Gastrocnemius medialis (tissue), 4 donors: Measurements from ENCODE around the gene GNAT1. TPM values are rescaled to one million over a fixed set of nuclear protein-coding genes. Genes with fewer than 3 reads are reported as not detected.

ENCODE experiments used
- ATAC-seq, 2 donors: fragments of 150-250 bp; one replicate each; pipeline ENCODE4 v1.9.1; 2016
- DNase-seq, 2 donors: peaks; one replicate each; pipeline ENCODE4 v3.0.0-alpha.2; 2019
- H3K27ac ChIP-seq, 4 donors: fragments of 200-600 bp; sonication (generic); 1 replicate in 1 of 4; 2 replicates in 3 of 4; pipeline ENCODE4 v1.5.1; 2016 to 2018; ENCODE audit warnings: mild to moderate bottlenecking in 2 of 4, moderate library complexity in 1 of 4
- H3K27me3 ChIP-seq, 3 donors: fragments of 200-600 bp; sonication (generic) in 2 of 3; 1 replicate in 1 of 3; 2 replicates in 2 of 3; pipeline versions ENCODE4 v1.5.1 to v1.6.0; 2016 to 2019; ENCODE audit warnings: mild to moderate bottlenecking in 1 of 3, moderate library complexity in 1 of 3
- H3K36me3 ChIP-seq, 2 donors: fragments of 200-600 bp; sonication (generic) in 1 of 2; one replicate each; pipeline ENCODE4 v1.5.1; 2017 to 2018
- H3K4me1 ChIP-seq, 2 donors: fragments of 200-600 bp; sonication (generic) in 1 of 2; one replicate each; pipeline ENCODE4 v1.5.1; 2016 to 2017; ENCODE audit warnings: mild to moderate bottlenecking in 2 of 2
- H3K4me3 ChIP-seq, 4 donors: fragments of 200-600 bp; sonication (generic) in 3 of 4; 1 replicate in 1 of 4; 2 replicates in 3 of 4; pipeline ENCODE4 v1.5.1; 2016 to 2019; ENCODE audit warnings: mild to moderate bottlenecking in 2 of 4
- H3K9me3 ChIP-seq, 3 donors: fragments of 200-600 bp; sonication (generic) in 2 of 3; 1 replicate in 1 of 3; 2 replicates in 2 of 3; pipeline ENCODE4 v1.5.1; 2016 to 2019
- POLR2A ChIP-seq, 2 donors: fragments of 450-650 bp; IDR thresholded peaks; one replicate each; pipeline ENCODE4 v1.6.1; 2017; ENCODE audit warnings: antibody characterized with exemption in 2 of 2, mild to moderate bottlenecking in 2 of 2, moderate library complexity in 2 of 2
- in situ Hi-C, 4 donors: fragments of 200-750 bp; cut with MboI; loops; one replicate each; pipeline versions ENCODE4 v1.15.0 to v1.8.0; 2017; ENCODE audit warnings: low sequenced_read_pairs in 4 of 4
- intact Hi-C: fragments of 100-400 bp; cut with DNase I; formaldehyde crosslinking; loops from one replicate; pipeline ENCODE4 v1.15.1; 2023; ENCODE audit warnings: low total_unique reads
- total RNA-seq, 4 donors: library from RNA; depleted of rRNA; stranded (reverse); fragments of >200 nt; gene quantifications; one replicate each; pipeline versions ENCODE4 v1.1.0 to v1.2.3, GENCODE V29; 2016
- TF ChIP-seq, protein P1 (sequence below), 5 experiments: fragments of 450-650 bp in 3 of 5; fragments of 200-600 bp in 2 of 5; sonication (generic) in 2 of 5; IDR thresholded peaks in 4 of 5; conservative IDR thresholded peaks in 1 of 5; 1 replicate in 4 of 5; 2 replicates in 1 of 5; pipeline ENCODE4 v1.5.1; 2016 to 2019; ENCODE audit warnings: antibody characterized with exemption in 5 of 5, mild to moderate bottlenecking in 3 of 5, moderate library complexity in 3 of 5

GNAT1 gene
- total RNA-seq, 4 donors from 2014 or later = not detected

DNA sequence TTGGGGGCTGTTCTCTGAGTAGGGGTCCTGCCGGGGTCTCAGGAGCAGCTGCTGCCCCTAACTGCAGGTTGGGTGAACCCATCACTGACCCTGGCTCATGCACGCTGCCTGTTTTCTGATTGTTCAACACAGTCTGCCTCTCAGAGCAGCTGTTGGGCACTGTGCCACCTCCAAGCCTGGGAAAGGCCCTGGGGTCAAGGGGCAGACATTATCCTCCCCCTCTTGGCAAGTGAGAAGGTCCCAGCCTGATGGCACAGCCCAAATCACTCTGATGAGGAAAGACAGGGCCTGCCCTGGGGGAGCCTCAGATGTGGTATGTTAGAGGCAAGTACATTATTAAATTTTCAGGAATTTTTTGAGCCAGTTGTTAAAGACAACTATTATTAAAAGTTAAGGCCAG, 14.1 kb upstream of the GNAT1 start:
- DNase-seq (no peak), ATAC-seq (no peak)
- in situ Hi-C loops = no loop called here
- intact Hi-C loops = no loop called here
- Histone ChIP-seq H3K27me3 (no peaks in the 10 kb centered on the region), H3K36me3 (no peaks in the 10 kb centered on the region), H3K4me1 (peaks cover 8 to 9% of the 10 kb centered on the region in 2 donors), H3K9me3 (no peaks in the 10 kb centered on the region), H3K27ac (no peak overlapping the region), H3K4me3 (no peak overlapping the region)
- TF ChIP-seq POLR2A (IDR thresholded peaks at IDR 0.05) = no peak
- TF ChIP-seq, protein P1, sequence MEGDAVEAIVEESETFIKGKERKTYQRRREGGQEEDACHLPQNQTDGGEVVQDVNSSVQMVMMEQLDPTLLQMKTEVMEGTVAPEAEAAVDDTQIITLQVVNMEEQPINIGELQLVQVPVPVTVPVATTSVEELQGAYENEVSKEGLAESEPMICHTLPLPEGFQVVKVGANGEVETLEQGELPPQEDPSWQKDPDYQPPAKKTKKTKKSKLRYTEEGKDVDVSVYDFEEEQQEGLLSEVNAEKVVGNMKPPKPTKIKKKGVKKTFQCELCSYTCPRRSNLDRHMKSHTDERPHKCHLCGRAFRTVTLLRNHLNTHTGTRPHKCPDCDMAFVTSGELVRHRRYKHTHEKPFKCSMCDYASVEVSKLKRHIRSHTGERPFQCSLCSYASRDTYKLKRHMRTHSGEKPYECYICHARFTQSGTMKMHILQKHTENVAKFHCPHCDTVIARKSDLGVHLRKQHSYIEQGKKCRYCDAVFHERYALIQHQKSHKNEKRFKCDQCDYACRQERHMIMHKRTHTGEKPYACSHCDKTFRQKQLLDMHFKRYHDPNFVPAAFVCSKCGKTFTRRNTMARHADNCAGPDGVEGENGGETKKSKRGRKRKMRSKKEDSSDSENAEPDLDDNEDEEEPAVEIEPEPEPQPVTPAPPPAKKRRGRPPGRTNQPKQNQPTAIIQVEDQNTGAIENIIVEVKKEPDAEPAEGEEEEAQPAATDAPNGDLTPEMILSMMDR (IDR thresholded peaks at IDR 0.05 in 4 of 5, conservative IDR thresholded peaks at IDR 0.05 in 1 of 5) = no peak

- in situ Hi-C loops (loop anchor here in 1 of 4 donors (10.0 kb wide), 1 partner anchor 55 kb away; no protein-coding TSS in a partner anchor), intact Hi-C loops (no loop called here)
- no peaks in the 10 kb centered on the region for H3K27me3 ChIP-seq
- H3K27ac ChIP-seq = no peak overlapping the region
- H3K9me3 ChIP-seq = no peaks in the 10 kb centered on the region
- H3K4me1 ChIP-seq = no peaks in the 10 kb centered on the region
- DNase-seq (no peak), ATAC-seq (no peak)
- H3K4me3 ChIP-seq = no peak overlapping the region
- TF ChIP-seq, protein P1 (IDR thresholded peaks at IDR 0.05 in 4 of 5, conservative IDR thresholded peaks at IDR 0.05 in 1 of 5) = no peak
- TF ChIP-seq POLR2A (IDR thresholded peaks at IDR 0.05) = no peak
- peaks cover 0 to 6% of the 10 kb centered on the region in 2 donors for H3K36me3 ChIP-seq
These were observed 11.7 kb upstream of the GNAT1 start for GRCh38 chr3:50179710-50180109.

GRCh38 chr3:50181985-50182384, 9.4 kb upstream of the GNAT1 start:
- TF ChIP-seq, protein P1 (IDR thresholded peaks at IDR 0.05 in 4 of 5, conservative IDR thresholded peaks at IDR 0.05 in 1 of 5) = no peak
- TF ChIP-seq POLR2A (IDR thresholded peaks at IDR 0.05) = no peak
- peaks cover 0 to 13% of the 10 kb centered on the region in 2 donors for H3K36me3 ChIP-seq
- no peaks in the 10 kb centered on the region for H3K27me3 ChIP-seq
- H3K4me1 ChIP-seq = no peaks in the 10 kb centered on the region
- H3K27ac ChIP-seq = no peak overlapping the region
- in situ Hi-C loops = loop anchor here in 1 of 4 donors (10.0 kb wide), 1 partner anchor 57 kb away; no protein-coding TSS in a partner anchor
- DNase-seq (no peak), ATAC-seq (no peak)
- intact Hi-C loops = no loop called here
- H3K4me3 ChIP-seq = no peak overlapping the region
- H3K9me3 ChIP-seq = no peaks in the 10 kb centered on the region

- no peak for DNase-seq
- TF ChIP-seq, protein P1 (IDR thresholded peaks at IDR 0.05 in 4 of 5, conservative IDR thresholded peaks at IDR 0.05 in 1 of 5) = no peak
- no peak for TF ChIP-seq POLR2A (IDR thresholded peaks at IDR 0.05)
- in situ Hi-C loops (loop anchor here in 1 of 4 donors (10.0 kb wide), 1 partner anchor 58 kb away; no protein-coding TSS in a partner anchor), intact Hi-C loops (no loop called here)
- H3K27me3 ChIP-seq = no peaks in the 10 kb centered on the region
- H3K36me3 ChIP-seq = peaks cover 0 to 13% of the 10 kb centered on the region in 2 donors
- no peaks in the 10 kb centered on the region for H3K4me1 ChIP-seq
- H3K27ac ChIP-seq = no peak overlapping the region
- H3K9me3 ChIP-seq = no peaks in the 10 kb centered on the region
- H3K4me3 ChIP-seq = no peak overlapping the region
- no peak for ATAC-seq
These were observed 8.8 kb upstream of the GNAT1 start for GRCh38 chr3:50182533-50183099.
